Nephron (organoid): ENCODE results near the gene RNASE9.

Experiments used
- H3K27ac Mint-ChIP-seq, 3 experiments: 2 replicates each; pipeline ENCODE4 v1.8.0; 2020; ENCODE audit warnings: mixed read lengths in 3 of 3, mild to moderate bottlenecking in 2 of 3, moderate library complexity in 1 of 3
- H3K27me3 Mint-ChIP-seq: 2 replicates; pipeline ENCODE4 v1.8.0; 2021; ENCODE audit warnings: low read depth, mild to moderate bottlenecking, moderate library complexity, mixed read lengths
- H3K36me3 Mint-ChIP-seq: 2 replicates; pipeline ENCODE4 v1.8.0; 2020; ENCODE audit warnings: low read depth, mixed read lengths
- H3K4me1 Mint-ChIP-seq: 2 replicates; pipeline ENCODE4 v1.8.0; 2020; ENCODE audit warnings: mixed read lengths
- H3K4me3 Mint-ChIP-seq, 3 experiments: 2 replicates each; pipeline ENCODE4 v1.8.0; 2020; ENCODE audit warnings: mild to moderate bottlenecking in 3 of 3, mixed read lengths in 3 of 3, moderate library complexity in 2 of 3
- H3K9me3 Mint-ChIP-seq: 2 replicates; pipeline ENCODE4 v1.8.0; 2020; ENCODE audit warnings: mixed read lengths
- CTCF ChIP-seq, 3 experiments: fragments of 200-600 bp; sonication (generic); IDR thresholded peaks; one replicate each; pipeline ENCODE4 v1.5.0; 2021; ENCODE audit warnings: antibody characterized with exemption in 3 of 3; ENCODE audit not compliant: unreplicated experiment in 3 of 3

Gene RNASE9

GRCh38 chr14:20560961-20561360, at the start of gene RNASE9:
Gene RNASE9, minus strand, starts transcription at chr14:20561047.
- no peaks in the 10 kb centered on the region for H3K36me3 Mint-ChIP-seq
- no peak within 1 kb of the TSS for H3K4me3 Mint-ChIP-seq
- TF ChIP-seq CTCF (IDR thresholded peaks at IDR 0.05; ENCODE audit: unreplicated experiment in 3 of 3): no peak
- no peaks in the 10 kb centered on the region for H3K9me3 Mint-ChIP-seq
- H3K4me1 Mint-ChIP-seq: no peaks in the 10 kb centered on the region
- H3K27ac Mint-ChIP-seq: no peak within 1 kb of the TSS
- H3K27me3 Mint-ChIP-seq: no peaks in the 10 kb centered on the region

DNA sequence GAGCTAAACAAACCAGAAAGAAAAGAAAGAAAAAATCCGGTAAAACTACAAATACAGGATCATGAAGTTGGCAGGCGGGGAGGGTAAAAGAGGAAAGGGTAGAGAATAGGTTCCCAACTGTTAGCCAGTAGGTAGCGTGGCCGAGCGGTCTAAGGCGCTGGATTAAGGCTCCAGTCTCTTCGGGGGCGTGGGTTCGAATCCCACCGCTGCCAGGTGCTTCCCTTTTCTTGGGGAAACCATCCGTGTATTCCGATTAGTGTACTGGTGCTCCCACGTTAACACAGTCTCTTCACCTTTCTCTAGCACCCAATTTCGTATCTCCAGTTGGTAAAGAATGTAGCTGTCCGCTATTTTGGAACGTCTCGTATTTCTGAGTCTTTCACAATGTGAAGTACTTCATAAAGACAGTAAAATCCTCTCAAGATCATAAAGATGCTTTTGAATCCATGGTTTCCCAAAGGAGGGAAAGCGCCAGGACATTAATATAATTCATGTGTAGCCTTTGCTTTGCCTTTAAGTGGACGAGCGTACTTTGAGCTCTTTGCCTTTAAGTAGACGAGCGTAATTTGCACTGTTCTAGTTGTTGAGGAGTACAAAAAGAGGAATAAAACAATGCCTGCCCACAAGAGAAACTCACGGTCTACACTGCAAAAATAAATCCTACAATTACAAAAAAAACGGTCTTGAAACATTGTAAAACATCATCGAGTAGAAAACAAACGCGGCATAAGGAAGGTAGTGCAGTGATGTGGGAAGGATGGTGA, 49.3 kb upstream of the RNASE9 start:
- Mint-ChIP-seq H3K27ac (no peak overlapping the region), H3K4me3 (no peak overlapping the region), H3K27me3 (peaks cover 5% of the 10 kb centered on the region), H3K4me1 (no peaks in the 10 kb centered on the region), H3K36me3 (no peaks in the 10 kb centered on the region), H3K9me3 (no peaks in the 10 kb centered on the region)
- TF ChIP-seq CTCF (IDR thresholded peaks at IDR 0.05; ENCODE audit: unreplicated experiment in 3 of 3): no peak

DNA sequence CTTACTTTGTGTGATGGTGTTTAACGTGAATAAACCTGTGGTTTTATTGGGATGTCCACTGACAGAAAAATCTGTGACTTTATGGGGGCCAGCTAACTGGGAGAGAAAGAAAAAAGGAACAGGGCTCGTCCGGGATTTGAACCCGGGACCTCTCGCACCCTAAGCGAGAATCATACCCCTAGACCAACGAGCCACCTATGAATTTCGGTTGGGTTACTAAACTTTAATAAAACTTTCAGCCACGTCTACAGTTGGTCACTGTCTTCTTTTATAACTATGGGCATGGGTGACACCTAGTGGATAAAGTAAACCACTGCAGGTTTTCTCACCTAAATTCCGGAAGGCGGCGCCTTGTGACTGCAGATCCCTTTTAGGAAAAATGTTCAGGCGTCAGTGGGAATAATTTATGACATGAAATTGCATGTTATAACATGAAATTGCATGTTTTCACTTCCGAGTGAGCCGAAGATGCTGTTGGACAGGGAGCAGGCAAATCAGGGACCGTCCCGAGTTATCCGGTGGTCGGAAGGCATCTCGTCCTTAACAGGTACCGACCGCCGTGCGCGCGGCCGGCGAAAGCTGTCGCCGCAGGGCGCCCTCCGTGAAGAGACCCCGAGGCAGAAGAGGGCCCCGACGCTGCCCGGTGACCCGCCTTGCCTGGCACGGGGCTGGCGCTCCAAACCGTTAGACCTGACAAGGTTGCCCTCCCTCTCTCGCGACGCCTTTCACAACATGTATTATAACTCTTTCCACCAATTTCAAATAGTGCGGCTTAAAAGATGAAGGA, 48.6 kb upstream of the RNASE9 start:
- Mint-ChIP-seq H3K27me3 (peaks cover 5% of the 10 kb centered on the region), H3K4me1 (no peaks in the 10 kb centered on the region), H3K36me3 (no peaks in the 10 kb centered on the region), H3K27ac (no peak overlapping the region), H3K9me3 (no peaks in the 10 kb centered on the region), H3K4me3 (no peak overlapping the region)
- TF ChIP-seq CTCF (IDR thresholded peaks at IDR 0.05; ENCODE audit: unreplicated experiment in 3 of 3): peak; percentile 90 to 98 (median 95)

GRCh38 chr14:20608383-20609110, 47.7 kb upstream of the RNASE9 start:
- Mint-ChIP-seq H3K4me3 (peak overlapping the region in 2 of 3 experiments; percentile 19 to 35), H3K4me1 (no peaks in the 10 kb centered on the region), H3K27me3 (peaks cover 5% of the 10 kb centered on the region), H3K36me3 (no peaks in the 10 kb centered on the region), H3K9me3 (no peaks in the 10 kb centered on the region), H3K27ac (no peak overlapping the region)
- TF ChIP-seq CTCF (IDR thresholded peaks at IDR 0.05; ENCODE audit: unreplicated experiment in 3 of 3): no peak

DNA sequence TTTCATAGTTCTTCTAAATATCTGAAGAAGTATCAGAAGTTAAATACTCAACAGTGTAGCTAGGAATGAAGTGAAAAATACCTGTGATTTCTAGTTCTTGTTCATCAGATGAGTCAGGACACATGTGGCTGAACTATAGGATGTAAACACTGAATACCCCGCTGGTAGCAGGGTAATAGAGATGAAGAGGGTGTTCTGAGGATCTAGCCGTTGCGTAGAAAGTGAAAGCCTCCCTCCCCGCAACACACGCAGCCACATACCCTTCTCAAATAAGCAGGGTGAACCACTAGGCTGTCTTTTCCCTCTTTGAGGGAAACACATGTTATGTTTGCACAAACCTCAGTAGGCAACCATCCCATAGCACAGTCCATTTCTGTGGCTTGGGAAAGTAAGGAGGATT, 46.8 kb upstream of the RNASE9 start:
- no peak for TF ChIP-seq CTCF (IDR thresholded peaks at IDR 0.05; ENCODE audit: unreplicated experiment in 3 of 3)
- no peaks in the 10 kb centered on the region for H3K36me3 Mint-ChIP-seq
- H3K27ac Mint-ChIP-seq: no peak overlapping the region
- no peaks in the 10 kb centered on the region for H3K9me3 Mint-ChIP-seq
- peaks cover 5% of the 10 kb centered on the region for H3K27me3 Mint-ChIP-seq
- H3K4me3 Mint-ChIP-seq: peak overlapping the region in 2 of 3 experiments; percentile 21 to 24
- H3K4me1 Mint-ChIP-seq: no peaks in the 10 kb centered on the region
